ENCODE results near the gene NRCAM. TPM values are rescaled to one million over a fixed set of nuclear protein-coding genes. Genes with fewer than 3 reads are reported as not detected.

NRCAM gene
- total RNA-seq, 1 donor from 2014 or later: 39.0 TPM

GRCh38 chr7:108290459-108291151 lies 165.6 kb downstream of the NRCAM start:
- no peaks in the 10 kb centered on the region for H3K36me3 ChIP-seq (ENCODE audit: control insufficient read depth, insufficient read depth, low read length)
- no peaks in the 10 kb centered on the region for H3K27me3 ChIP-seq (ENCODE audit: control insufficient read depth, insufficient read depth, low read length)
- no peak overlapping the region for H3K4me3 ChIP-seq (ENCODE audit: low read depth, low read length)
- DNase-seq (ENCODE audit: low read depth): no peak
- TF ChIP-seq CTCF (IDR thresholded peaks at IDR 0.05; ENCODE audit: insufficient read depth, low read length, poor library complexity, severe bottlenecking): no peak

GRCh38 chr7:108289852-108290251 lies 166.4 kb downstream of the NRCAM start:
- Histone ChIP-seq H3K4me3 (ENCODE audit: low read depth, low read length) (no peak overlapping the region), H3K36me3 (ENCODE audit: control insufficient read depth, insufficient read depth, low read length) (no peaks in the 10 kb centered on the region), H3K27me3 (ENCODE audit: control insufficient read depth, insufficient read depth, low read length) (no peaks in the 10 kb centered on the region)
- TF ChIP-seq CTCF (IDR thresholded peaks at IDR 0.05; ENCODE audit: insufficient read depth, low read length, poor library complexity, severe bottlenecking): no peak
- no peak for DNase-seq (ENCODE audit: low read depth)

- no peaks in the 10 kb centered on the region for H3K36me3 ChIP-seq (ENCODE audit: control insufficient read depth, insufficient read depth, low read length)
- DNase-seq (ENCODE audit: low read depth): no peak
- no peak for TF ChIP-seq CTCF (IDR thresholded peaks at IDR 0.05; ENCODE audit: insufficient read depth, low read length, poor library complexity, severe bottlenecking)
- no peak overlapping the region for H3K4me3 ChIP-seq (ENCODE audit: low read depth, low read length)
- no peaks in the 10 kb centered on the region for H3K27me3 ChIP-seq (ENCODE audit: control insufficient read depth, insufficient read depth, low read length)
Observed at GRCh38 chr7:108287857-108288256, 168.4 kb downstream of the NRCAM start.

- Histone ChIP-seq H3K36me3 (ENCODE audit: control insufficient read depth, insufficient read depth, low read length) (no peaks in the 10 kb centered on the region), H3K27me3 (ENCODE audit: control insufficient read depth, insufficient read depth, low read length) (no peaks in the 10 kb centered on the region), H3K4me3 (ENCODE audit: low read depth, low read length) (no peak overlapping the region)
- no peak for DNase-seq (ENCODE audit: low read depth)
- no peak for TF ChIP-seq CTCF (IDR thresholded peaks at IDR 0.05; ENCODE audit: insufficient read depth, low read length, poor library complexity, severe bottlenecking)
Observed at GRCh38 chr7:108286290-108286904, 169.8 kb downstream of the NRCAM start.

GRCh38 chr7:108285778-108286177 lies 170.5 kb downstream of the NRCAM start:
- no peaks in the 10 kb centered on the region for H3K27me3 ChIP-seq (ENCODE audit: control insufficient read depth, insufficient read depth, low read length)
- no peak for DNase-seq (ENCODE audit: low read depth)
- TF ChIP-seq CTCF (IDR thresholded peaks at IDR 0.05; ENCODE audit: insufficient read depth, low read length, poor library complexity, severe bottlenecking): no peak
- no peaks in the 10 kb centered on the region for H3K36me3 ChIP-seq (ENCODE audit: control insufficient read depth, insufficient read depth, low read length)
- H3K4me3 ChIP-seq (ENCODE audit: low read depth, low read length): no peak overlapping the region

- Histone ChIP-seq H3K27me3 (ENCODE audit: control insufficient read depth, insufficient read depth, low read length) (no peaks in the 10 kb centered on the region), H3K4me3 (ENCODE audit: low read depth, low read length) (no peak overlapping the region), H3K36me3 (ENCODE audit: control insufficient read depth, insufficient read depth, low read length) (no peaks in the 10 kb centered on the region)
- DNase-seq (ENCODE audit: low read depth): no peak
- TF ChIP-seq CTCF (IDR thresholded peaks at IDR 0.05; ENCODE audit: insufficient read depth, low read length, poor library complexity, severe bottlenecking): no peak
Observed at GRCh38 chr7:108285003-108285368, 171.2 kb downstream of the NRCAM start.

Measured in kidney epithelial cell (primary cell).